HG02610 (cell line): ENCODE data around the gene GPC6.

Experiments used
- ATAC-seq: cut with Tn5 transposase; IDR thresholded peaks from one replicate; pipeline ENCODE4 v1.9.1; 2021; ENCODE audit warnings: mild to moderate bottlenecking, moderate library complexity; ENCODE audit not compliant: unreplicated experiment

The GPC6 gene

GRCh38 chr13:93230261-93230855, 3.8 kb downstream of the GPC6 start:
- no peak for ATAC-seq

- no peak for ATAC-seq
These were observed 5.3 kb downstream of the GPC6 start for GRCh38 chr13:93231867-93232266.

GRCh38 chr13:93233997-93234416, 7.4 kb downstream of the GPC6 start:
- peak; percentile 74 for ATAC-seq

GRCh38 chr13:93234459-93234858, 7.9 kb downstream of the GPC6 start:
- ATAC-seq = no peak

- ATAC-seq = no peak
These were observed 8.8 kb downstream of the GPC6 start for GRCh38 chr13:93235258-93236015.

- no peak for ATAC-seq
These were observed 12.1 kb downstream of the GPC6 start for GRCh38 chr13:93238711-93239110.

GRCh38 chr13:93243375-93244063, 16.9 kb downstream of the GPC6 start:
- no peak for ATAC-seq

- ATAC-seq = no peak
These were observed 17.7 kb downstream of the GPC6 start for GRCh38 chr13:93244141-93244917.

GRCh38 chr13:93244918-93245280, 18.3 kb downstream of the GPC6 start:
- no peak for ATAC-seq

GRCh38 chr13:93246069-93246468, 19.5 kb downstream of the GPC6 start:
- ATAC-seq = no peak

- ATAC-seq = no peak
These were observed 22.0 kb downstream of the GPC6 start for GRCh38 chr13:93248627-93249047.

- no peak for ATAC-seq
These were observed 23.0 kb downstream of the GPC6 start for GRCh38 chr13:93249364-93250306.

- no peak for ATAC-seq
These were observed 28.2 kb downstream of the GPC6 start for GRCh38 chr13:93254775-93255174.

GRCh38 chr13:93256998-93257397, 30.4 kb downstream of the GPC6 start:
- ATAC-seq = no peak

- no peak for ATAC-seq
These were observed 33.0 kb downstream of the GPC6 start for GRCh38 chr13:93259527-93260080.

- no peak for ATAC-seq
These were observed 34.0 kb downstream of the GPC6 start for GRCh38 chr13:93260591-93260990.

- no peak for ATAC-seq
These were observed 36.2 kb downstream of the GPC6 start for GRCh38 chr13:93262729-93263345.

GRCh38 chr13:93264876-93265275, 38.3 kb downstream of the GPC6 start:
- ATAC-seq = no peak

- ATAC-seq = no peak
These were observed 39.2 kb downstream of the GPC6 start for GRCh38 chr13:93265800-93266199.
